ENCODE results near the gene LRRC7.

Gene LRRC7

GRCh38 chr1:69824932-69825331 is 257.2 kb downstream of the LRRC7 start:
- Mint-ChIP-seq H3K4me3 (no peak overlapping the region), H3K36me3 (ENCODE audit: low read depth) (no peaks in the 10 kb centered on the region), H3K4me1 (ENCODE audit: low read depth) (no peaks in the 10 kb centered on the region), H3K9me3 (peaks cover 9% of the 10 kb centered on the region), H3K27ac (no peak overlapping the region), H3K27me3 (no peaks in the 10 kb centered on the region)
- no peak for DNase-seq

GRCh38 chr1:69827732-69828131 is 260.0 kb downstream of the LRRC7 start:
- no peaks in the 10 kb centered on the region for H3K27me3 Mint-ChIP-seq
- H3K4me3 Mint-ChIP-seq: no peak overlapping the region
- no peaks in the 10 kb centered on the region for H3K36me3 Mint-ChIP-seq (ENCODE audit: low read depth)
- no peaks in the 10 kb centered on the region for H3K4me1 Mint-ChIP-seq (ENCODE audit: low read depth)
- no peak for DNase-seq
- H3K9me3 Mint-ChIP-seq: peaks cover 3% of the 10 kb centered on the region
- H3K27ac Mint-ChIP-seq: no peak overlapping the region

GRCh38 chr1:69833536-69833935 is 265.8 kb downstream of the LRRC7 start:
- Mint-ChIP-seq H3K36me3 (ENCODE audit: low read depth) (no peaks in the 10 kb centered on the region), H3K9me3 (peaks cover 5% of the 10 kb centered on the region), H3K27me3 (no peaks in the 10 kb centered on the region), H3K27ac (no peak overlapping the region), H3K4me3 (no peak overlapping the region), H3K4me1 (ENCODE audit: low read depth) (no peaks in the 10 kb centered on the region)
- DNase-seq: no peak

GRCh38 chr1:69834336-69834735 is 266.6 kb downstream of the LRRC7 start:
- Mint-ChIP-seq H3K27me3 (no peaks in the 10 kb centered on the region), H3K27ac (no peak overlapping the region), H3K36me3 (ENCODE audit: low read depth) (no peaks in the 10 kb centered on the region), H3K4me1 (ENCODE audit: low read depth) (no peaks in the 10 kb centered on the region), H3K9me3 (peaks cover 5% of the 10 kb centered on the region), H3K4me3 (no peak overlapping the region)
- no peak for DNase-seq

GRCh38 chr1:69835955-69836354 is 268.2 kb downstream of the LRRC7 start:
- Mint-ChIP-seq H3K4me1 (ENCODE audit: low read depth) (no peaks in the 10 kb centered on the region), H3K36me3 (ENCODE audit: low read depth) (no peaks in the 10 kb centered on the region), H3K27me3 (no peaks in the 10 kb centered on the region), H3K27ac (no peak overlapping the region), H3K4me3 (no peak overlapping the region), H3K9me3 (peaks cover 5% of the 10 kb centered on the region)
- DNase-seq: no peak

- Mint-ChIP-seq H3K4me1 (ENCODE audit: low read depth) (no peaks in the 10 kb centered on the region), H3K4me3 (no peak overlapping the region), H3K27ac (no peak overlapping the region), H3K9me3 (peaks cover 5% of the 10 kb centered on the region), H3K27me3 (no peaks in the 10 kb centered on the region), H3K36me3 (ENCODE audit: low read depth) (no peaks in the 10 kb centered on the region)
- DNase-seq: no peak
These were observed 269.4 kb downstream of the LRRC7 start for GRCh38 chr1:69836971-69837636.

GRCh38 chr1:69842326-69842725 is 274.6 kb downstream of the LRRC7 start:
- H3K36me3 Mint-ChIP-seq (ENCODE audit: low read depth): no peaks in the 10 kb centered on the region
- no peaks in the 10 kb centered on the region for H3K27me3 Mint-ChIP-seq
- H3K4me1 Mint-ChIP-seq (ENCODE audit: low read depth): no peaks in the 10 kb centered on the region
- no peaks in the 10 kb centered on the region for H3K9me3 Mint-ChIP-seq
- no peak for DNase-seq
- no peak overlapping the region for H3K27ac Mint-ChIP-seq
- no peak overlapping the region for H3K4me3 Mint-ChIP-seq

GRCh38 chr1:69845655-69846054 is 277.9 kb downstream of the LRRC7 start:
- H3K9me3 Mint-ChIP-seq: peaks cover 2% of the 10 kb centered on the region
- DNase-seq: no peak
- H3K36me3 Mint-ChIP-seq (ENCODE audit: low read depth): no peaks in the 10 kb centered on the region
- no peak overlapping the region for H3K4me3 Mint-ChIP-seq
- no peaks in the 10 kb centered on the region for H3K4me1 Mint-ChIP-seq (ENCODE audit: low read depth)
- H3K27me3 Mint-ChIP-seq: no peaks in the 10 kb centered on the region
- H3K27ac Mint-ChIP-seq: no peak overlapping the region

- no peak for DNase-seq
- H3K27me3 Mint-ChIP-seq: no peaks in the 10 kb centered on the region
- H3K27ac Mint-ChIP-seq: no peak overlapping the region
- no peaks in the 10 kb centered on the region for H3K4me1 Mint-ChIP-seq (ENCODE audit: low read depth)
- H3K4me3 Mint-ChIP-seq: no peak overlapping the region
- no peaks in the 10 kb centered on the region for H3K36me3 Mint-ChIP-seq (ENCODE audit: low read depth)
- peaks cover 2% of the 10 kb centered on the region for H3K9me3 Mint-ChIP-seq
These were observed 278.5 kb downstream of the LRRC7 start for GRCh38 chr1:69846267-69846666.

- H3K27me3 Mint-ChIP-seq: no peaks in the 10 kb centered on the region
- DNase-seq: no peak
- H3K4me3 Mint-ChIP-seq: no peak overlapping the region
- no peaks in the 10 kb centered on the region for H3K4me1 Mint-ChIP-seq (ENCODE audit: low read depth)
- peaks cover 2% of the 10 kb centered on the region for H3K9me3 Mint-ChIP-seq
- no peaks in the 10 kb centered on the region for H3K36me3 Mint-ChIP-seq (ENCODE audit: low read depth)
- no peak overlapping the region for H3K27ac Mint-ChIP-seq
These were observed 279.9 kb downstream of the LRRC7 start for GRCh38 chr1:69847670-69848069.

GRCh38 chr1:69852151-69852550 is 284.4 kb downstream of the LRRC7 start:
- Mint-ChIP-seq H3K9me3 (peaks cover 2% of the 10 kb centered on the region), H3K27me3 (no peaks in the 10 kb centered on the region), H3K4me1 (ENCODE audit: low read depth) (no peaks in the 10 kb centered on the region), H3K36me3 (ENCODE audit: low read depth) (no peaks in the 10 kb centered on the region), H3K4me3 (no peak overlapping the region), H3K27ac (no peak overlapping the region)
- DNase-seq: no peak

- Mint-ChIP-seq H3K27ac (no peak overlapping the region), H3K36me3 (ENCODE audit: low read depth) (no peaks in the 10 kb centered on the region), H3K4me3 (no peak overlapping the region), H3K4me1 (ENCODE audit: low read depth) (no peaks in the 10 kb centered on the region), H3K9me3 (peaks cover 2% of the 10 kb centered on the region), H3K27me3 (no peaks in the 10 kb centered on the region)
- no peak for DNase-seq
These were observed 285.0 kb downstream of the LRRC7 start for GRCh38 chr1:69852706-69853105.

GRCh38 chr1:69858534-69858933 is 290.8 kb downstream of the LRRC7 start:
- H3K27ac Mint-ChIP-seq: no peak overlapping the region
- no peaks in the 10 kb centered on the region for H3K27me3 Mint-ChIP-seq
- no peak for DNase-seq
- no peaks in the 10 kb centered on the region for H3K4me1 Mint-ChIP-seq (ENCODE audit: low read depth)
- H3K9me3 Mint-ChIP-seq: peaks cover 5% of the 10 kb centered on the region
- no peaks in the 10 kb centered on the region for H3K36me3 Mint-ChIP-seq (ENCODE audit: low read depth)
- no peak overlapping the region for H3K4me3 Mint-ChIP-seq

- Mint-ChIP-seq H3K4me3 (no peak overlapping the region), H3K9me3 (peaks cover 5% of the 10 kb centered on the region), H3K27me3 (no peaks in the 10 kb centered on the region), H3K4me1 (ENCODE audit: low read depth) (no peaks in the 10 kb centered on the region), H3K36me3 (ENCODE audit: low read depth) (no peaks in the 10 kb centered on the region), H3K27ac (no peak overlapping the region)
- DNase-seq: no peak
These were observed 293.9 kb downstream of the LRRC7 start for GRCh38 chr1:69861641-69862040.

- no peak overlapping the region for H3K27ac Mint-ChIP-seq
- H3K4me3 Mint-ChIP-seq: no peak overlapping the region
- no peak for DNase-seq
- no peaks in the 10 kb centered on the region for H3K36me3 Mint-ChIP-seq (ENCODE audit: low read depth)
- H3K9me3 Mint-ChIP-seq: peaks cover 5% of the 10 kb centered on the region
- no peaks in the 10 kb centered on the region for H3K27me3 Mint-ChIP-seq
- H3K4me1 Mint-ChIP-seq (ENCODE audit: low read depth): no peaks in the 10 kb centered on the region
These were observed 295.2 kb downstream of the LRRC7 start for GRCh38 chr1:69862906-69863305.

GRCh38 chr1:69863704-69864103 is 296.0 kb downstream of the LRRC7 start:
- Mint-ChIP-seq H3K36me3 (ENCODE audit: low read depth) (no peaks in the 10 kb centered on the region), H3K4me1 (ENCODE audit: low read depth) (no peaks in the 10 kb centered on the region), H3K27me3 (no peaks in the 10 kb centered on the region), H3K9me3 (peaks cover 6% of the 10 kb centered on the region), H3K27ac (no peak overlapping the region), H3K4me3 (no peak overlapping the region)
- no peak for DNase-seq

Measured in activated T-cell treated with anti-CD3 and anti-CD28 coated beads, Interleukin-2, amount 50 U/mL, for 24 hours (primary cell).